Effector memory CD8-positive, alpha-beta T cell (primary cell): ENCODE measurements around the gene CERS3.
"Not testable (repeated sequence)": the region's sequence is repeated elsewhere in the genome, so short reads cannot be mapped to it uniquely, and the experiment has no call there.

Source experiments
- ATAC-seq: fragments of 150-1000 bp; cut with Tn5 transposase; replicated peaks from 2 replicates; pipeline ENCODE4 v1.10.0; 2021; ENCODE audit warnings: mild to moderate bottlenecking, moderate library complexity
- DNase-seq, 3 experiments: peaks; one replicate each; pipeline ENCODE4 v3.0.0; 2021
- H3K27ac Mint-ChIP-seq, 2 donors: one replicate each; pipeline ENCODE4 v1.8.0; 2022; ENCODE audit warnings: mild to moderate bottlenecking in 2 of 2, mixed read lengths in 2 of 2, moderate library complexity in 2 of 2
- H3K27me3 Mint-ChIP-seq, 2 donors: one replicate each; pipeline ENCODE4 v1.8.0; 2022; ENCODE audit warnings: mixed read lengths in 2 of 2
- H3K36me3 Mint-ChIP-seq: one replicate; pipeline ENCODE4 v1.8.0; 2022; ENCODE audit warnings: mild to moderate bottlenecking, moderate library complexity, mixed read lengths; ENCODE audit not compliant: insufficient read depth
- H3K4me1 Mint-ChIP-seq, 2 donors: one replicate each; pipeline ENCODE4 v1.8.0; 2022; ENCODE audit warnings: low read depth in 2 of 2, mixed read lengths in 2 of 2
- H3K4me3 Mint-ChIP-seq, 2 donors: one replicate each; pipeline ENCODE4 v1.8.0; 2022; ENCODE audit warnings: mild to moderate bottlenecking in 2 of 2, mixed read lengths in 2 of 2, moderate library complexity in 2 of 2
- H3K9me3 Mint-ChIP-seq, 2 donors: one replicate each; pipeline ENCODE4 v1.8.0; 2022; ENCODE audit warnings: mixed read lengths in 2 of 2

Gene CERS3

DNA sequence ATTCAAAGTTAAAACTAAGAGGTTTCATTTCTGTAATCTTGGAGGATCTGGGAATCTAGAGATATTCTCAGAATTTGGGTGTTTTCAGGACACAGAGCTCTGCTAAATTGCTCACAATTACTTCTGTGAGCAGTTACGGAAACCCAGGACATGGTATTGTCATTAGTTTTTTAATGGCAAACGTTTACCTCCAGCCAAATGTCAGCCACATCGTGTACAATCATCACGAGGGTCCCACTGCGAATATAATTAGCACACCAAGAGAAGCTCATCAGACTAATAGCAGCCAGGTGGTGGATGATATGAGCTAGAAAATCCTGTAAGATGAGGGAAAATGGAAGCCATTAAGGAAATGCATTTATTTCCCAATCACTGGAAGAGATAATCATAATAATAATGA is 56.0 kb downstream of the CERS3 start:
- Mint-ChIP-seq H3K4me1 (no peaks in the 10 kb centered on the region), H3K27ac (no peak overlapping the region), H3K36me3 (no peaks in the 10 kb centered on the region), H3K9me3 (peaks cover 1 to 11% of the 10 kb centered on the region in 2 donors), H3K4me3 (no peak overlapping the region), H3K27me3 (peaks cover 21 to 25% of the 10 kb centered on the region in 2 donors)
- no peak for ATAC-seq
- DNase-seq, result no peak

DNA sequence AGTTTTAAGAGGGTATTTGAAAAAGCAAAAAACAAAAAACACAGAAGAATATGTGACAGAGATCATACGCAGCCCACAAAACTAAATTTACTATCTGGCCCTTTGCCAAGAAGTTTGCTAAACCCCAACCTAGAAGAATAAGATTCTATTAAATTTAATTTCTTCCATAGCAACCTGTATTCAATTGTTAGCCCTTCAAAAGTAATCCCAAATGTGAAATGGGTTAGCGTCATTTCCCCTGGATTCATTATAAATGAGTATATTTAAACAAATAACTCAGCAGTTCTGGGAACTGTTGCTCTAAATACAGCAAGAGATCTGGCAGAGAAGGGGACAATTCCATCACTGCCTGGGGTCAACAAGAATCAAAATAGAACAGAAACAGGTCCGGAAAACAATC is 56.8 kb downstream of the CERS3 start:
- Mint-ChIP-seq H3K27ac (no peak overlapping the region), H3K27me3 (peaks cover 21 to 25% of the 10 kb centered on the region in 2 donors), H3K36me3 (no peaks in the 10 kb centered on the region), H3K4me1 (no peaks in the 10 kb centered on the region), H3K4me3 (no peak overlapping the region), H3K9me3 (peaks cover 1 to 3% of the 10 kb centered on the region in 2 donors)
- DNase-seq, result no peak
- ATAC-seq, result no peak

- H3K27ac Mint-ChIP-seq, result no peak overlapping the region
- H3K4me1 Mint-ChIP-seq, result peaks cover 0 to 6% of the 10 kb centered on the region in 2 donors
- DNase-seq (no peak), ATAC-seq (no peak)
- H3K9me3 Mint-ChIP-seq, result no peaks in the 10 kb centered on the region
- H3K27me3 Mint-ChIP-seq, result peaks cover 31 to 37% of the 10 kb centered on the region in 2 donors
- H3K36me3 Mint-ChIP-seq, result no peaks in the 10 kb centered on the region
- no peak overlapping the region for H3K4me3 Mint-ChIP-seq
Observed at GRCh38 chr15:100468285-100468684, 60.5 kb downstream of the CERS3 start.

GRCh38 chr15:100466073-100466472 is 62.7 kb downstream of the CERS3 start:
- ATAC-seq (no peak), DNase-seq (no peak)
- Mint-ChIP-seq H3K27ac (no peak overlapping the region), H3K9me3 (no peaks in the 10 kb centered on the region), H3K36me3 (no peaks in the 10 kb centered on the region), H3K4me1 (peaks cover 0 to 6% of the 10 kb centered on the region in 2 donors), H3K4me3 (no peak overlapping the region), H3K27me3 (peaks cover 20 to 37% of the 10 kb centered on the region in 2 donors)

DNA sequence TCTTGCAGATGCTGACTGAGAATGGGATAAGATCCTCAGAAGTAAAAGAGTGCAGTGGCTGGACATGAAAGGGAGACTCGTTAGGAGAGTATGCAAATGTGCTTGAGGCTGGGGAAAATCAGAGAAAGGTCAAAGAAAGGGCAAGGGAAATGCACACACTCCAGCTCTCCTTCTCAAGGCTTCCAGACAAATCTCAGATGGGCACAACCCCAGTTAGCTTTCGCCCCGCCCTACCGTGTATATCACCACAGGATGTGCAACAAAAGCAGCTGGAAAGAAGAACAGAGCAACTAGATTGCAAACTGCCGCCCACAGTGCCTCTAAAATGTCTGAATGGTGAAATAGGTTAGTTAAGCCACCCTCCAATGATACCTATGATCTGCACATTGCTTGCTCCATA is 63.9 kb downstream of the CERS3 start:
- H3K27ac Mint-ChIP-seq, result no peak overlapping the region
- no peak overlapping the region for H3K4me3 Mint-ChIP-seq
- no peaks in the 10 kb centered on the region for H3K9me3 Mint-ChIP-seq
- no peak for DNase-seq
- ATAC-seq, result no peak
- peaks cover 19 to 30% of the 10 kb centered on the region in 2 donors for H3K27me3 Mint-ChIP-seq
- H3K36me3 Mint-ChIP-seq, result no peaks in the 10 kb centered on the region
- H3K4me1 Mint-ChIP-seq, result peaks cover 0 to 7% of the 10 kb centered on the region in 2 donors

- DNase-seq (no peak), ATAC-seq (no peak)
- Mint-ChIP-seq H3K4me1 (peaks cover 0 to 7% of the 10 kb centered on the region in 2 donors), H3K36me3 (no peaks in the 10 kb centered on the region), H3K27ac (no peak overlapping the region), H3K27me3 (peaks cover 14 to 25% of the 10 kb centered on the region in 2 donors), H3K4me3 (no peak overlapping the region), H3K9me3 (no peaks in the 10 kb centered on the region)
Observed at GRCh38 chr15:100464256-100464655, 64.5 kb downstream of the CERS3 start.

DNA sequence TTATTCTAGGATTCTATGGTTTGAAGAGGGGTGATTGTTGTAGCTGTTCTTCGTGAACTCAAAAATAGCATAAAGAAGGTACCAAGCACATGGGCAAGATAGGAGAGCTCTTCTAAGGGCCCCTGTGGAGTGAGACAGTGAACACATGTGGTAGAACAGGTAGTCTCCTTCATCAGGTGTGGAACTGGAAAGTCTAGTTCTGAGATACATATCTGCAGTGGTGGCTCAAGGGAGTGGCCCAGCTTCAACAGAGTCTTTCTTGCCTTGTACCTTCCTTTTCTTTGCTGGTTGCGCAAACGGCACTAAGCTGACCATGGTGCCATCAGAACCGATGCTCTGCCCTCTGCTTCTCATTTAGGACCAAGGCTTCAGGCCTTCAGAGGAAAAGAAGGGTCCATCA is 65.2 kb downstream of the CERS3 start:
- no peak overlapping the region for H3K4me3 Mint-ChIP-seq
- DNase-seq (no peak), ATAC-seq (no peak)
- no peaks in the 10 kb centered on the region for H3K9me3 Mint-ChIP-seq
- H3K27me3 Mint-ChIP-seq, result peaks cover 14 to 20% of the 10 kb centered on the region in 2 donors
- peaks cover 0 to 7% of the 10 kb centered on the region in 2 donors for H3K4me1 Mint-ChIP-seq
- H3K36me3 Mint-ChIP-seq, result no peaks in the 10 kb centered on the region
- no peak overlapping the region for H3K27ac Mint-ChIP-seq

- no peak overlapping the region for H3K27ac Mint-ChIP-seq
- peaks cover 14 to 16% of the 10 kb centered on the region in 2 donors for H3K27me3 Mint-ChIP-seq
- H3K9me3 Mint-ChIP-seq, result no peaks in the 10 kb centered on the region
- ATAC-seq (no peak), DNase-seq (no peak)
- no peaks in the 10 kb centered on the region for H3K36me3 Mint-ChIP-seq
- H3K4me1 Mint-ChIP-seq, result peaks cover 0 to 7% of the 10 kb centered on the region in 2 donors
- no peak overlapping the region for H3K4me3 Mint-ChIP-seq
Observed at GRCh38 chr15:100461049-100461448, 67.7 kb downstream of the CERS3 start.

DNA sequence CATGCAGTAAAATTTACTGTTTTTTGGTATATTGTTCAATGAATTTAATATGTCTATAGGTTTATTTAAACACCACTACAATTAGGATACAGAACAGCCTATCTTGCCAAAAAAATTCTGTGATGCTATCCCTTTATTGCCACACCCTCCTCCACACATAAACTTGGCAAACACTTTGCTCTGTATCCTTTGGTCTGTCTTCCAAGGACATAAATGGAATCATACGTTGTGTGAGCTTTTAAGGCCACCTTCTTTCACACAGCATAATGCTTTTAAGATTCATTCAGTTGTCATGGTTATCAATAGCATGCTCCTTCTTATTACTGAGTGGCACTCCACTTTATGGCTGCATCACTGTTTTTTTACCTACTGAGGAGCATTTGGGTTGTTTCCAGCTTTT is 71.5 kb downstream of the CERS3 start:
- no peak overlapping the region for H3K27ac Mint-ChIP-seq
- no peak overlapping the region for H3K4me3 Mint-ChIP-seq
- DNase-seq (no peak), ATAC-seq (no peak)
- no peaks in the 10 kb centered on the region for H3K36me3 Mint-ChIP-seq
- no peaks in the 10 kb centered on the region for H3K9me3 Mint-ChIP-seq
- H3K27me3 Mint-ChIP-seq, result peaks cover 0 to 8% of the 10 kb centered on the region in 2 donors
- peaks cover 0 to 1% of the 10 kb centered on the region in 2 donors for H3K4me1 Mint-ChIP-seq

DNA sequence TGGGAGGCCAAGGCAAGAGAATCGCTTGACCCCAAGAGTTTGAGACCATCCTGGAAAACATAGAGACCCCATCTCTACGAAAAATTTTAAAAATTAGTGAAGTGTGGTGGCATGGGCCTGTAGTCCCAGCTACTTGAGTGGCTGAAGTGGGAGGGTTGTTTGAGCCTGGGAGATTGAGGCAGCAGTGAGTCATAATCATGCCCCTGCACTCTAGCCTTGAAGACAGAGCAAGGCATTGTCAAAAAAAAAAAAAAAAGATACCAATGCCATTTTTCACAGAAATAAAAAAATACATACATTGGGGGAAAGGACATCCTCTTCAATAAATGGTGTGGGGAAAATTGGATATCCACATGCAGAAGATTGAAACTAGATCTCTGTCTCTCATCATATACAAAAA is 74.6 kb downstream of the CERS3 start:
- Mint-ChIP-seq H3K4me1 (no peaks in the 10 kb centered on the region), H3K36me3 (peaks cover 2% of the 10 kb centered on the region), H3K9me3 (peaks cover 0 to 8% of the 10 kb centered on the region in 2 donors), H3K27ac (no peak overlapping the region), H3K4me3 (no peak overlapping the region), H3K27me3 (peaks cover 0 to 7% of the 10 kb centered on the region in 2 donors)
- DNase-seq (no peak), ATAC-seq (no peak)

DNA sequence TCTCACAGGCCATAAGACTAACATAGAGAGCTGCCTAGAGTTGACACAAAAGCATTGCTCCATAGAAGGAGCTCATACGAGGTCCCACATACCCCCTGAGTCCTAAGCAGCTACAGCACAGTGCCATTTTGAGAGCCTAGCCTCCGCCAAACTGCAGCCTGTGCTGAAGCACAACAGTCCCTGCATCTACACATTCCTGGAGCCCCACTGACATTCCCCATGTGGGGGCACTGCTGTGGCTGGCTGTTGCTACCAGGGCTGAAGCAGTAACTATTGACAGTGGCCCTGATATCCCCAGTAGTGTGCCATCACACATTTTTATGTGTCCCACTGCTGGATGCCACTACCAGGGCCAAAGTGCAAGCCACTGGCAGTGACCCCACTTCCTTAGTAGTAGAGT is 80.3 kb downstream of the CERS3 start:
- DNase-seq (no peak), ATAC-seq (no peak)
- Mint-ChIP-seq H3K4me3 (no peak overlapping the region), H3K36me3 (peaks cover 2% of the 10 kb centered on the region), H3K9me3 (peaks cover 0 to 8% of the 10 kb centered on the region in 2 donors), H3K27me3 (peaks cover 41 to 43% of the 10 kb centered on the region in 2 donors), H3K27ac (no peak overlapping the region), H3K4me1 (no peaks in the 10 kb centered on the region)

- ATAC-seq, H3K27ac Mint-ChIP-seq, DNase-seq, H3K4me3 Mint-ChIP-seq, H3K36me3 Mint-ChIP-seq, H3K4me1 Mint-ChIP-seq, H3K9me3 Mint-ChIP-seq: not testable (repeated sequence)
- H3K27me3 Mint-ChIP-seq, result peaks cover 55 to 60% of the 10 kb centered on the region in 2 donors
Observed at GRCh38 chr15:100441063-100441462, 87.7 kb downstream of the CERS3 start.

GRCh38 chr15:100439514-100439913 is 89.2 kb downstream of the CERS3 start:
- Mint-ChIP-seq H3K9me3 (peaks cover 0 to 2% of the 10 kb centered on the region in 2 donors), H3K4me3 (no peak overlapping the region), H3K4me1 (no peaks in the 10 kb centered on the region), H3K36me3 (no peaks in the 10 kb centered on the region), H3K27me3 (peaks cover 45 to 47% of the 10 kb centered on the region in 2 donors), H3K27ac (no peak overlapping the region)
- ATAC-seq (no peak), DNase-seq (no peak)

DNA sequence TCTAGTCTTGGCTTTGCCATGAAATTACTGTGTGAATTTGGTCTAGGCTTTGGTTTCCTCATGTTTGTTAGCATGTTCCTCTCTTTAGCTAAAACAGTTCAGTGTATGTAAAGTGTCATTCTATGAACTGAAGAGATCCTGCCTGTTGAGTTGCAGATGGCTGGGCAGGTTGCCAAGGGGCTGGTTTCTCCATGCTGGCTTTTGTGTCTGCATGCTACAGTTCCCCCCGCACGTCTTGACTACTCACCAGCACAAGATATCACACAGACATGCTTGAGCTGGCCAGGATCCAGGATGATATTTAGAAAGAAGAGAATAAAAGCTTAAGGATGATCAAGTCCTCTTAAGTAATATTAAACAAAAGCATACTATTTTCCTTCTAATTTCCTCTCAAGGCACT is 90.2 kb downstream of the CERS3 start:
- H3K27ac Mint-ChIP-seq, result no peak overlapping the region
- ATAC-seq (no peak), DNase-seq (no peak)
- H3K9me3 Mint-ChIP-seq, result peaks cover 0 to 2% of the 10 kb centered on the region in 2 donors
- no peaks in the 10 kb centered on the region for H3K4me1 Mint-ChIP-seq
- no peaks in the 10 kb centered on the region for H3K36me3 Mint-ChIP-seq
- no peak overlapping the region for H3K4me3 Mint-ChIP-seq
- H3K27me3 Mint-ChIP-seq, result peaks cover 36 to 37% of the 10 kb centered on the region in 2 donors

DNA sequence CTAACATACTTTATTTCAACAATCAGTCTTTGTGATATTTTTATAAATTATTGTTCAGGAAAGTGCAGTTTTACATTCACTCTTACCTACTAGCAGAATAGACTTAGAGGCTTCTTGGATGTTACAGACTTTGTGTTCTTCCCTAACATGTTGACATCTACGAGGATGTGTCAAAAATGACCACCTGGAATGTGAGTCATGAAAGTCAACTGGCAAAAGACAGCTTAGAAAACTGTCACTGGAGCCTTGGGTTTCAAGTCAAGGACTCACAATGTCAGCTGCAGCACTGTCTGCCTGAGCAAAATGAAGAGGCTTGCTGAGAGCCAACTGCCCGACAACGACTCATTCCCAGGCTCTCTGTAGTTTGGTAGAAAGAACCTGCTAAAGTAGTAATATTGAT is 91.5 kb downstream of the CERS3 start:
- no peaks in the 10 kb centered on the region for H3K4me1 Mint-ChIP-seq
- no peaks in the 10 kb centered on the region for H3K36me3 Mint-ChIP-seq
- H3K4me3 Mint-ChIP-seq, result no peak overlapping the region
- H3K27me3 Mint-ChIP-seq, result peaks cover 23 to 24% of the 10 kb centered on the region in 2 donors
- peaks cover 0 to 2% of the 10 kb centered on the region in 2 donors for H3K9me3 Mint-ChIP-seq
- ATAC-seq, result no peak
- H3K27ac Mint-ChIP-seq, result no peak overlapping the region
- no peak for DNase-seq
